GM12892 (cell line): ENCODE results near the gene DLX6.

Experiments used
- DNase-seq: peaks from one replicate; pipeline ENCODE4 v3.0.0; 2011; ENCODE audit not compliant: insufficient read length
- FAIRE-seq: peaks from 2 replicates; lab custom pipeline; 2011; peaks lifted over from hg19 to GRCh38; lab: Jason Lieb, UNC
- POLR2A ChIP-seq: IDR thresholded peaks from 2 replicates; pipeline ENCODE4 v1.6.1; 2011; ENCODE audit warnings: low read depth, low read length, control low read depth
- POLR2AphosphoS5 ChIP-seq: IDR thresholded peaks from 2 replicates; pipeline ENCODE4 v1.6.1; 2011; ENCODE audit warnings: low read depth, low read length, control low read depth
- TAF1 ChIP-seq: IDR thresholded peaks from 2 replicates; pipeline ENCODE4 v1.6.1; 2011; ENCODE audit warnings: low read depth, mild to moderate bottlenecking, control low read depth, low read length, borderline replicate concordance

The DLX6 gene

DNA sequence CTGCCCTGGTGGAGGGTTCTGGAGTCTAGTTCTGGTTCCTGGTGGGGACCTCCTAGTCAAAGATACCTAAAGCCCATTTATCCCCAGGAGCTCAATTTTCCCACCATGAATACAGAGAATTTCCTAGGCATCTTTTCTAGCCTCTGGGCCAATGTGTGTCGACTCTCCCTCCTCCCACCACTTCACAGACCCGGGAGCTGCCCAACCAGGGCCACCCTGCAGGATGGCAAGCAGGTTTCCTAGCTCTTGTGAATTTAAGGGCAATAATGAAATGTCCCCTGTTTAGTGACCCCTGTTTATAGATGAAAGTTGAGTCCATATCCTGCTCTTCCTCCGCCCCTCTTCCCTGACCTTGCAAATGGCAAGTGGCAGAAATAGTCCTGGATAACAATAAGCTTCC, 9.9 kb downstream of the DLX6 start:
- TF ChIP-seq POLR2AphosphoS5 (no peak), POLR2A (no peak), TAF1 (no peak)
- FAIRE-seq (no peak), DNase-seq (no peak)

DNA sequence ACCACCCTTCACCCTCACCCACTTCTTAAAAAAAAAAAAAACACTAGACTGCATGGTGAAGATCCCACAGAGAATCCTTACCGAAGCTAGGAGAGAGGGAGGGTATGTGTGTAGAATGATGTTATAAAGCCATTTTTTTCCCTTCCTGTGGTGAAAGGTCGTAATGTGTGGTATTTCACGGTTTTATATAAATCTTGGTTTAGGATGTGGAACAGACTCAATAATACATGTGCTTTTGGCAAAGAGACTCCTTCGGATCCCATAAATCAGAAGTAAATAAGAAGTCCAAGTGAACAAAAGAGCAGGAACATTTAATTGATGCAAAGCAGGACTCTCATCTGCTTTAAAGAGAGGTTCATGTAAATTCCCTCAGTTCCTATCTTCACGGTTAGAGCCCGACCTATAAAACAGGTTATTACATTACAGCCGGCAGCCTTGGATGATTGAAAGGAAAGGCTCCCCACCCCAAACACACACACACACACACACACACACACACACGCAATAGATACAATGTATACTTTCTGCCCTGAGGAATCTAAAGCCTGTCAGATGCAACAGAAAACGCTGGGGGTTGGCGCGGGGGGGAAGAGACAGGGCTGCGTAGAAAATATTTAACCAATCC, 10.5 kb downstream of the DLX6 start:
- no peak for DNase-seq
- TF ChIP-seq TAF1 (no peak), POLR2A (no peak), POLR2AphosphoS5 (no peak)
- no peak for FAIRE-seq

DNA sequence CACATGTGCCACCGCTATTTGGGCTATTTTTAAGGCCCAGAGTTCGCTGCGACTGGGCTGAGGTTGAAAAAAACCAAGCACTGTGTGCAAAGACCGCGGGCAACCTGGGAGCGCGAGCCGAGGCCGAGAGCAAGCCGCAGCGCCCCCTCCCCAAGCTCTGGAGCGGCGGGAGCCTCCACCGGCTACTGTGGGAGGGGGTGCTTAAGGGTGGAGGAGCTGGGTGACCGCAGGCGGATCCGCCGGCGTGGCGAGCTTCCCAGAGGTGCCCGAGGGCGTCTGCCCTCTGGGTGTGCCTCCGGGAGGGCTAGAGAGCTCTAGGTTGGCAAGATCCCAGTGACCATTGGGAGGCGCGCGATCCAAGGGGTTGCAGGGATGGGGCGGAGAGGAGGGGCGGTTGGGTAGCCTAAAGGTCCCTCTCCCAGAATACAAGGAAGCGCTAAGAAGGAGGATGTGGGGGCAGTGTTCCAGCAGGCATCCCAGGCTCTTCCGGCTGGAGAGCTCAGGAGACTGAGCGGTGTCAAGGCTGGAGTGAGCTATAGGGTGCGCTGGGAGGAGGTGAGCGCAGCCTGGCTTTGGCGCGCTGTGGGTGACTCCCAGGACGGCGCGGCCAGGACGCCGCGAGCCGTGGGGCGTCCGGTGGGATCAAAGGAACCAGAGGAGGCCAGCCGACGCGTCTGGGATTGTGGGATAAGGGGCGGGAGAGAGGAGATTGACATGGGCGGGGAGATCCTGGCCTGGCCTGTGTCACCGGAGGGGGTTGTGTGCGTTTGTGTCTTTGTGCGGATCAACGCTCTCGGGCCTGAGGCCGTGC, 11.2 kb downstream of the DLX6 start:
- DNase-seq (no peak), FAIRE-seq (no peak)
- TF ChIP-seq POLR2AphosphoS5 (no peak), POLR2A (no peak), TAF1 (no peak)

DNA sequence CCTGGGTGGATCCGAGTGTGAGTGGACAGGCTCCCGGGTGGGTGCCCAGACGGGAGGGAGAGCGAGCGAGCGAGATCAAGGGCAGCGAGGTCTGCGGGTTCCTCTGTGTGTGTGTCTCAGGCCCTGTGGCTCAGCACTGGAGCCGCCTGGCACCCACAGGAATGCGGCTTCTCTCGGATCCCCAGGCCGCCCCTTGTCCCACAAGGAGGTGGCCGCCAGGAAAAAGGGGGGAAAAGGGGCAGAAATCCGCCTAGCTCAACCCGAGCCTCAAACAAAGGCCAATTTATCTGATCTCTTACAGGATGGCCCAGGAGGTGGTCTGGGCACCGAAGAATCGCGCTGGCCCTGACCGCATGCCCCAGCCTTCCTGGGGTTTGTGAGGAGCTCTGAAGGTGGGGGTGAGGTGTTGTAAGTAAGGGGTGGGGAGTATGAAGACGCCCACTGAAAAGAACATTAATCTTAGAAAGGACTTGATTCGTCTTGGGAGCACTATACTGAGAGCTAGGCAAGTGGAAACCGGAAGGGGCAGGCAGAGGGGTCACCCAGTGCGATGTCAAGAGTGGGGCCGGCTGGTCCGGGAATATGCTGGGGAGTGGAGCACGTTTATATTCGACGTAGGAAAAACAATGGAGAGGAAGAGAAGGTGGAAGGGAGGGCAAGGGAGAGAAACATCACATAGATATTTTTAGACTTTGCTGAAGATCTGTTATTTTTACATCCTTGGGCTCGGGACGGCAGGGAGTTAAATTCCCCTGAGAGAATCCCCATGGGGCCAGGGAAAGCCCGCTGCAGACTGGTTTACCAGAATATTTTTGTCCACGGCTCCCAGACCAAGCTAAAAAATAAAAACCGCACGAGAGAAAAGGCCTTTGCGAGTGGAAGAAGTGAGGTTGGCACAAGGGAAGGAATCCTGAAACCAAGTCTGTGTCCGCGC, 12.1 kb downstream of the DLX6 start:
- TF ChIP-seq TAF1: no peak
- TF ChIP-seq POLR2AphosphoS5: no peak
- TF ChIP-seq POLR2A: no peak
- FAIRE-seq (no peak), DNase-seq (no peak)

DNA sequence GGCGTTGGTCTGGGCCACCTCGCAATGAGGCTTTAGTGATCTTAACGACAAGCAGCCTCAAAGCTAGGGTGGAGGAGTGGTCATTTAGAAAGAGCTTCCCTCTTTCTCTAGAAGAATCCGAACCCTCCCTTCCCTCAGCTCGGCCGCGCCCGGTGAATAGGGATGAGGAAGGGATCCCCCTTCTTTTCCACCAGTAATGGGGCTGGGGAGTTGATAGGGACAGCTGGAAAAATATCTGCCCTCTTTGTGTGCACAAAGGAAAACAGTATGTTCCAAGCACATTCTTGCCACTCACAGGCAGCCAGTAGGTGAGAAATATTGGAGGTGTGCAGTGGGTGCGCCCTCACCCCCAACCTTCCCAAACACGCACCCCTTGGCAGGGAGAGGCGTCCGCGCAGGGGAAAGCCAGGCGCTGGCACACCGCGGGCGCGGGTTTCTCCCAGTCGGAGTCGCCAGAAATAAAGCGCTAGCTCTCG, 12.8 kb downstream of the DLX6 start:
- TF ChIP-seq POLR2A: no peak
- TF ChIP-seq POLR2AphosphoS5: no peak
- no peak for TF ChIP-seq TAF1
- no peak for DNase-seq
- no peak for FAIRE-seq

DNA sequence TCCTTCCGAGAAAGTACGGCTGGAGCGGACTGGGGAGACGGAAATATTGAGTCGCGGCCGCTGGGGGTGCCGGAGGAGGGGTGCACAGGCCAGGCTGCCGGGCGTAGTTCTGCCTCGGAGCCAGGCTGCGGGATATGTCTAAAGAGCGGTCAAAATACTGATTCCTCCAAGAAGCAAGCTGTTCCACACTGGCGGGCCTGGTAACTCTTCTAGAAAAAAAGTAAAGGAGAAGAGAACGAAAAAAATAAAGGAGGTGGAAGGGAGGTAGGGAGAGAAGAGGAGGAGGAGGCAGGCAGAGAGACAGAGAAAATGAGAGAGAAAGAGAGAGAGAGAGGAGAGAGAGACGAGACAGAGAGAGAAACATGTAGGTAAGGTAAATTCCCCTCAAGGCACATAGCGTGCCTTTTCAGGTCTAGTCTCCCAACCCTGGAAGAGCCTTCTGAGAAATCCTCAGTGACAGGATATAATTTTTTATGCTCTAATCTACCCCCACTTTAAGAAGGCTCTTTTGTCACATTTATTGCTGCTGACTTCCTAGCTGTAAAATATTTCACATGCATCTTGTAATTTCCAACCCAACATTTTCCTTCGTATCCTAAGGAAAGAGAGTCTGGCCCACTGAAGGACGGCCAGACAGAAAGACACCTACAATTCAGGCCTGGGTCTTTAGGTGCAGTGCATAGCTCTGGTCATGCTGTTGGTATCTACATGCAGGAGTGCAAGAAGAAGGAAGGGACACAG, 13.6 kb downstream of the DLX6 start:
- no peak for FAIRE-seq
- TF ChIP-seq POLR2AphosphoS5 (no peak), TAF1 (no peak), POLR2A (no peak)
- no peak for DNase-seq

DNA sequence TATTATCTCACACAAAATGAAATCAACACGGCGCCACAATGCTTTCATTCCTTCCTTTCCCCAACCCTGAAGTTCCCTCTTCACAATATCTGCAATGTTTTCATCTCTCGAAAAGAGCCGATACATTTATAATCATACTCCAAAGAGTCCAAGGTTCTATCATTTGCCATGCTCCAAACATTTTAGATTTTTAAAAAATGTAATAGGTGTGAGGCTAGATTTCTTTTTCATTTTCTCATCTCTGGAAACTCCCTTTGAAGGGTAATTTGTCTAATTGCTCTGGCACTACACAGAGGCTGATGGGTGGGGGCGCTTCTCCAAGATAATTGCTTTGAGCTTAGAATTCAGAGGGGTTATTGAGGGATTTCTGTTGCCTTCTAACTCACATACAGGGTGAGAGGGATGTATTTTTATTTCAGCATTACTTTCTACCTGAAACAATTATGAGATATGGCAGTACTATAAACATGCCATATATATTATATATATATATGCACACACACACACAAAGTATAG, 14.4 kb downstream of the DLX6 start:
- no peak for TF ChIP-seq POLR2AphosphoS5
- TF ChIP-seq TAF1: no peak
- TF ChIP-seq POLR2A: no peak
- FAIRE-seq: no peak
- DNase-seq: no peak

DNA sequence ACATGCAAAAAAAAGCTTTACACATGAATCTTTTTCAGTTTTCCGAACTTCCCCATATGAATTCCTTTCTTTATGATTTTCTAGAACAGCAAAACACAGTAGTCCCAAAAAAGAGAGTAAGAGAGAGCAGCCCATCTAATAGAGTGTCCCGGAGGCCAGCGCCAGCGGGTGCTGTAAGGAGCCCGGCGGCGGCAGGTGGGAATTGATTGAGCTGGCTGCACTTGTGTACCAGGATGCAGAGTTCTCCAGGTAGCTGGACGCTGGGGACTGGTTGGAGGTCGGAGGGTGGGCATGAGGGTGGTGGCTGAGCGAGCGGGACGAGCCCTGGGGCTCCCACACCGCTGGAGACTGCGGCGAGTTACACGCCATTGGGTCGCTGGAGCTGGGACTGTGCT, 15.2 kb downstream of the DLX6 start:
- no peak for FAIRE-seq
- TF ChIP-seq POLR2AphosphoS5 (no peak), POLR2A (no peak), TAF1 (no peak)
- DNase-seq: no peak

DNA sequence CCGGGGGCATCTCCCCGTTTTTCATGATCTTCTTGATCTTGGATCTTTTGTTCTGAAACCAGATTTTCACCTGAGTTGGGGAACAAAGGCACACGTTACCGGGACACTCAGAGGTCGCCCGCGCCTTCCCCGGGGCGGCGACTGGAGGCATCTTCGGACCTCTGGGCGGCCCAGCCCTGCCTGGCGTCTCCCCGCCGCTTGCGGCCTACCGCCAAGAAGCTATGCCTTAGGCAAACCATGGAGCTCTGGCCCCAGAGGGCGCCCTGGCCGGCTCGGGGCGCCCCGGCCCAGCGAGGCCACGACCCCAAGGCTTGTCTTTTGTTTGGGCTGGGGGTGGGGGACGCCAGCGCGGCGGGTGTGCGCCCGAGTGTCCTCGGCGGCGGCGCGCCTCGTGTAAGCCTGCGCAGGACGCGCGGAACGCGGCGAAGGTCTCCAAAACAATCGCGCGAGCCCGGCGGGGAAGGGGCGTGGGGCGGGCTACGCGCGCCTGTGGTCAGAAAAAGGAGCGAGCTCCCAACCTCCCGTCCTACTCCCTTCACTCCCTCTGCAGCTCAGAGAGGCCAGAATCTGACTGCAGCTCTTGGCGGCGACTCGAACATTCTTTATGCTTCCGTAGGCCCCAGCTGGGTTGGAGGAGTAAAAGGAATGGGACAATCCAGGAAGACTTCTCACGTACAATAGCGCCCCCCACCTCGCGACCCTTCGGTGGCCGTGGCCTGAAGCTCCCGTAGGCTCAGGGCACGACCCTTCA, 15.8 kb downstream of the DLX6 start:
- DNase-seq (no peak), FAIRE-seq (no peak)
- no peak for TF ChIP-seq POLR2AphosphoS5
- no peak for TF ChIP-seq POLR2A
- no peak for TF ChIP-seq TAF1

DNA sequence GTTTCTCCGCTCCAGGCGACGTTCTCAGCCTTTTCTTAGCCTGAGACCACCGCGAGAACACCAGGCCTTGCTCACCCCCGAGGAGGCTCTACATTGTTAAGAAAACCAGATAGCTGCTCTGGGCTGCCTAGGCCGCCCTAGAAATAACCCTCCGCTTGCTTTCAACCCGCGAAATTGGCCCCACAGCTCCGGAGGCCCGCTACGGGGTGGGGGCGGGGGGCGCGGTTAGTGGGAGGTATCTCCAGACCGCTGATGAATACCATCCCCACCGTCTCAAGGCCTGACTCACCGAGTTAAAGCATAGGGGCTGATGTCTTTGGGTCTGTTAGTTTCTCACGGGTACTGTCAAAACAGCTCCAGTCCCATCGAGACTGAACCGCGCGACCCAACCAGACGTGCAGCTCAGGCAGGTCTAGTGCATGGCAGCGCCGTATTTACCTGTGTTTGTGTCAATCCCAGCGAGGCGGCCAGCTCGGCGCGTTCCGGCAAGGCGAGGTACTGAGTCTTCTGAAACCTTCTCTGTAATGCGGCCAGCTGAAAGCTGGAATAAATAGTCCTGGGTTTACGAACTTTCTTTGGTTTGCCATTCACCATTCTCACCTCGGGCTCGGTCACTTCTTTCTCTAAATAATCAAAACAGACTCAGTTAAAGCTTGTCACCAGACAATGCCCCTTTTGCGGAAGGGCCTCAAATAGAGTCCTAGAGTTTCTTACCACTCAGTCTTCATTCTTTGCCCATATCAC, 16.6 kb downstream of the DLX6 start:
- no peak for FAIRE-seq
- no peak for DNase-seq
- TF ChIP-seq TAF1 (no peak), POLR2AphosphoS5 (no peak), POLR2A (no peak)
